BE2C (cell line): Measurements from ENCODE around the gene AKR1C2.
"Not testable (repeated sequence)": the region's sequence is repeated elsewhere in the genome, so short reads cannot be mapped to it uniquely, and the experiment has no call there.

Source experiments
- DNase-seq: peaks from one replicate; pipeline ENCODE4 v3.0.0-alpha.2; 2020
- H3K27me3 ChIP-seq: fragments of 250-450 bp; sonication (Bioruptor Pico); 2 replicates; pipeline ENCODE4 v1.5.1; 2020; ENCODE audit warnings: mild to moderate bottlenecking
- H3K36me3 ChIP-seq: fragments of 250-450 bp; sonication (Bioruptor Pico); 2 replicates; pipeline ENCODE4 v1.5.1; 2020; ENCODE audit warnings: mild to moderate bottlenecking
- H3K4me1 ChIP-seq: fragments of 250-450 bp; sonication (Bioruptor Pico); 2 replicates; pipeline ENCODE4 v1.5.1; 2020
- H3K4me3 ChIP-seq: 2 replicates; pipeline ENCODE4 v1.5.1; 2011; ENCODE audit warnings: low read depth, low read length
- H3K9me3 ChIP-seq: fragments of 250-450 bp; sonication (Bioruptor Pico); 2 replicates; pipeline ENCODE4 v1.5.1; 2020
- TF ChIP-seq, protein P1 (sequence below): IDR thresholded peaks from 2 replicates; pipeline ENCODE4 v1.5.1; 2012; ENCODE audit warnings: mild to moderate bottlenecking, low read depth, low read length

Gene AKR1C2

DNA sequence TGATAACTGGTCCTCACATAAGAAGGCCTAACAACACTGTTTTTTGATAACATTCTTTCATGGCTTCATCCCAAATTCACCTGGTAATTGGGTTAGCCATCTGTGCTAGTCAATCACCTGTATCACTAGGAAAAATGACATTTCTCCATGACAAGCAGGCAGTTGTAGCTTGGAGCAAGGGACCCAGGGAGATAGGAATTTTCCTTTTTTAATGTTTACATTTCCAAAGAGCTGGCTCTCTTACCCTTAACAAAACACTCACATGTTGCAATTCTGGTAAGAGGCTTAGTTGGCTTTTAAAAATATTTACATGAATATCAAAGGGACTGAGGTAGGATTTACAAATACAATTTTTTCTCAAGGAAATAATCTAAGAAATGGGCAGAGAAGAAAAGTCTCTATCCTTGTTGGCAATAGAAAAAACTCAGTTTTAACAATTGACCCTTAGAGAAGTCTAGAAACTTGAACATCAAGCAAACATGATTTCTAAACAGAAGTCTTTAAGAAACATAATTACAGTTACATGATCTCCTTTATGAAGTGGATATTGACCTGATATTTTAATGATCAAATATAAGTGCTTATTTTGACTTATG, 56.5 kb downstream of the AKR1C2 start:
- Histone ChIP-seq H3K9me3 (no peaks in the 10 kb centered on the region), H3K36me3 (no peaks in the 10 kb centered on the region), H3K4me1 (no peaks in the 10 kb centered on the region), H3K4me3 (no peak overlapping the region), H3K27me3 (no peaks in the 10 kb centered on the region)
- TF ChIP-seq, protein P1, sequence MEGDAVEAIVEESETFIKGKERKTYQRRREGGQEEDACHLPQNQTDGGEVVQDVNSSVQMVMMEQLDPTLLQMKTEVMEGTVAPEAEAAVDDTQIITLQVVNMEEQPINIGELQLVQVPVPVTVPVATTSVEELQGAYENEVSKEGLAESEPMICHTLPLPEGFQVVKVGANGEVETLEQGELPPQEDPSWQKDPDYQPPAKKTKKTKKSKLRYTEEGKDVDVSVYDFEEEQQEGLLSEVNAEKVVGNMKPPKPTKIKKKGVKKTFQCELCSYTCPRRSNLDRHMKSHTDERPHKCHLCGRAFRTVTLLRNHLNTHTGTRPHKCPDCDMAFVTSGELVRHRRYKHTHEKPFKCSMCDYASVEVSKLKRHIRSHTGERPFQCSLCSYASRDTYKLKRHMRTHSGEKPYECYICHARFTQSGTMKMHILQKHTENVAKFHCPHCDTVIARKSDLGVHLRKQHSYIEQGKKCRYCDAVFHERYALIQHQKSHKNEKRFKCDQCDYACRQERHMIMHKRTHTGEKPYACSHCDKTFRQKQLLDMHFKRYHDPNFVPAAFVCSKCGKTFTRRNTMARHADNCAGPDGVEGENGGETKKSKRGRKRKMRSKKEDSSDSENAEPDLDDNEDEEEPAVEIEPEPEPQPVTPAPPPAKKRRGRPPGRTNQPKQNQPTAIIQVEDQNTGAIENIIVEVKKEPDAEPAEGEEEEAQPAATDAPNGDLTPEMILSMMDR: no peak
- no peak for DNase-seq

DNA sequence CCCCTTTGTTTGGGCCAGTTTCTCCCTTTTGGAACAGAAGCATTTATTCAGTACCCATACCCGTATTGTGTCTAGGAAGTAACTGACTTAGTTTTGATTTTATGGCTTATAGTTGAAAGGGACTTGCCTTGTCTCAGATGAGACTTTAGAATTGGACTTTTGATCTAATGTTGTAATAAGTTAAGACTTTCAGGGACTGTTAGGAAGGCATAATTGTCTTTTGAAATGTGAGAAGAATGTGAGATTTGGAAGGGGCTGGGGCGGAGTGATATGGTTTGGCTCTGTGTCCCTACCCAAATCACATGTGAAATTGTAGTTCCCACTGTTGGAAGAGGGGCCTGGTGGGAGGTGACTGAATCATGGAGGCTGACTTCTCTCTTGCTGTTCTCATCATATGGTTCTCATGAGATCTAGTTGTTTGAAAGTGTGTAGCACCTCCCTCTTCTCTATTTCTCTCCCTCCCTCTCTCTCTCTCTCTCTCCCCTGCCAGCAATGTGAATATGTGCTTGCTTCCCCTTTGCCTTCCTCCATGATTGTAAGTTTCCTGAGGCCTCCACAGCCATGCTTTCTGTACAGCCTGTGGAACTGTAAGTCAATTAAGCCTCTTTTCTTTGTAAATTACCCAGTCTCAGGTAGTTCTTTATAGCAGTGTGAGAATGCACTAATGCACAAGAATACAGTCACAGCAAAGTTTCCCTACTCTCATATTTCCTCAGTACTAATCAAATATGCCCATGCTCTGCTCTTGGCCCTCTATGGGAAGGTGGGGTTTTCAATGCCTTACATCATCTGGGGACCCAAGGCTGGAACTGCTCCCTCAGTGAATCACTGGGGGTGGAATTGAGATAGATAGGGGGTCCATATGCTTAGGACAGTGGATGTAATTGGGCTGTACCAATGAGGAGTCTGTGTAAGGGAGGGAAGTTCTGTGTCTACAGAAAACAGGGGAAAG, 57.6 kb downstream of the AKR1C2 start:
- H3K4me1 ChIP-seq: no peaks in the 10 kb centered on the region

GRCh38 chr10:4944841-4945240, 58.8 kb downstream of the AKR1C2 start:
- DNase-seq: no peak
- TF ChIP-seq, protein P1: no peak
- Histone ChIP-seq H3K4me3 (no peak overlapping the region), H3K36me3 (no peaks in the 10 kb centered on the region), H3K4me1 (no peaks in the 10 kb centered on the region), H3K9me3 (no peaks in the 10 kb centered on the region), H3K27me3 (no peaks in the 10 kb centered on the region)

More for the DNA sequence above, 57.6 kb downstream of the AKR1C2 start:
- Histone ChIP-seq H3K36me3 (no peaks in the 10 kb centered on the region), H3K9me3 (no peaks in the 10 kb centered on the region), H3K4me3 (no peak overlapping the region), H3K27me3 (no peaks in the 10 kb centered on the region)
- TF ChIP-seq, protein P1: no peak
- no peak for DNase-seq

DNA sequence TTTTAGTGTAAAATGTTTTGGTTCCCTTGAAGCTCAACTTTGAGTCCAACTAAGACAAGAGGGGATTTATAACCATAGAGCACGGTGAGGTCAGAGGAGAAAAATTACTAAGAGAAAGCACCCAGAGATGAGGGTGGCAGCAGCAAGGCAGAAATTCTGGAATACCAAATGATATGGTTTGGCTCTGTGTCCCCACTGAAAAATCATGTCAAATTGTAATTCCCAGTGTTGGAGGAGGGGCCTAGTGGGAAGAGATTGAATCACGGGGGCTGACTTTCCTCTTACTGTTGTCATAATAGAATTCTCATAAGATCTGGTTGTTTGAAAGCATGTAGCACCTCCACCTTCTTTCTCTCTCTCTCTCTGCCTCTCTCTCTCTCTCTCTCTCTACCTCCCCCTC, 59.8 kb downstream of the AKR1C2 start:
- TF ChIP-seq, protein P1: no peak
- no peak for DNase-seq
- H3K27me3 ChIP-seq: no peaks in the 10 kb centered on the region
- no peaks in the 10 kb centered on the region for H3K9me3 ChIP-seq
- H3K4me3 ChIP-seq: no peak overlapping the region
- H3K4me1 ChIP-seq: no peaks in the 10 kb centered on the region
- no peaks in the 10 kb centered on the region for H3K36me3 ChIP-seq

DNA sequence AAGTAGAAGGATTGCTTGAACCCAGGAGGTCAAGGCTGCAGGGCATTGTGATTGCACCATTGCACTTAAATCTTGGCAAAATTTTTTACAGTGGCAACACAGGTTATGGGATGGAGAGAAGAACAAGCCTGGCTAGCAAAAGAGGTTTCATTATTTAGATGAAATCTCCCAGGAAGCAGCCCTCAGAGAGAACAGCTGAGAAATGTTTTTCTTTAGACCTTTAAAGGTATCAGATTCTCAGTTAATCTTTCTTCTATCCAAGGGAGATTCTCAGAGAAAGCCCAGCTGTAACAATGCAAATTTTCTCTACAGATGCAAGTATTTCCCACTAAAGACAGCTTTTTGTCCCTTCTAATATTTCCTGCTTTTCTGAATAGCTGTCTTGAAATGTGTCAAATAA, 60.2 kb downstream of the AKR1C2 start:
- not testable (repeated sequence) for H3K4me1 ChIP-seq, H3K9me3 ChIP-seq, H3K27me3 ChIP-seq, H3K4me3 ChIP-seq, H3K36me3 ChIP-seq, DNase-seq

GRCh38 chr10:4942931-4943330, 60.7 kb downstream of the AKR1C2 start:
- not testable (repeated sequence) for H3K9me3 ChIP-seq, H3K27me3 ChIP-seq, H3K36me3 ChIP-seq, DNase-seq, H3K4me1 ChIP-seq, H3K4me3 ChIP-seq
